ENCODE measurements around the gene ZC3H12C. TPM values are rescaled to one million over a fixed set of nuclear protein-coding genes. Genes with fewer than 3 reads are reported as not detected.
"Not testable (repeated sequence)": the region's sequence is repeated elsewhere in the genome, so short reads cannot be mapped to it uniquely, and the experiment has no call there.

ZC3H12C gene
- total and polyA plus RNA-seq, 4 donors: 3.4 to 27.1 (median 9.1) TPM

DNA sequence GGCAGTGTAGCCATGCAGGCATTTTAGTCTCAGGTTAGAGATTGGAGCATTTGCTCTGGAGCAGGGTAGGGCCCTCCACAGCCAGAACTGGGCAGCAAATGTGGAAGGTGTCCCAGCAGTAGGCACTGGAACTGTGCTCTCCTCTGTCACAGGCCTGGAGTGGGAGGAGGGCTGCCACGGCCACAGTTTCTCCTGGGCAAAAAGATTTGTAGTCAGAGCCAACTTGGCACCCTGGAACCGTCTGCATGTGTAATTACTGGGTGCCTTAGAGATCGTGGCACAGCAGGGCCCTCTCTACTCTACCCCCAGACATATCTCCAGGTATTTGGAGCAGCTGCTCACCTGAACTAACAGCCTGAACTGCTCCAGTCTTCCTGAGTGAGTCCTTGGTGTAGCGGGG is 93.7 kb downstream of the ZC3H12C start:
- Histone ChIP-seq H3K4me1 (ENCODE audit: control insufficient read depth in 5 of 5, insufficient read depth in 5 of 5, low read length in 5 of 5) (no peaks in the 10 kb centered on the region), H3K9me3 (ENCODE audit: control insufficient read depth in 4 of 4, insufficient read depth in 3 of 4, low read length in 3 of 4) (no peaks in the 10 kb centered on the region), H3K4me3 (no peak overlapping the region), H3K27ac (ENCODE audit: low read depth in 1 of 2, low read length in 1 of 2) (no peak overlapping the region), H3K9ac (ENCODE audit: insufficient read depth in 1 of 2, low read length in 2 of 2) (no peak overlapping the region), H3K27me3 (ENCODE audit: control insufficient read depth in 3 of 3, insufficient read depth in 3 of 3, low read length in 2 of 3) (no peaks in the 10 kb centered on the region), H3K36me3 (ENCODE audit: control insufficient read depth in 4 of 4, insufficient read depth in 4 of 4, low read length in 4 of 4) (no peaks in the 10 kb centered on the region)
- TF ChIP-seq, protein P1, sequence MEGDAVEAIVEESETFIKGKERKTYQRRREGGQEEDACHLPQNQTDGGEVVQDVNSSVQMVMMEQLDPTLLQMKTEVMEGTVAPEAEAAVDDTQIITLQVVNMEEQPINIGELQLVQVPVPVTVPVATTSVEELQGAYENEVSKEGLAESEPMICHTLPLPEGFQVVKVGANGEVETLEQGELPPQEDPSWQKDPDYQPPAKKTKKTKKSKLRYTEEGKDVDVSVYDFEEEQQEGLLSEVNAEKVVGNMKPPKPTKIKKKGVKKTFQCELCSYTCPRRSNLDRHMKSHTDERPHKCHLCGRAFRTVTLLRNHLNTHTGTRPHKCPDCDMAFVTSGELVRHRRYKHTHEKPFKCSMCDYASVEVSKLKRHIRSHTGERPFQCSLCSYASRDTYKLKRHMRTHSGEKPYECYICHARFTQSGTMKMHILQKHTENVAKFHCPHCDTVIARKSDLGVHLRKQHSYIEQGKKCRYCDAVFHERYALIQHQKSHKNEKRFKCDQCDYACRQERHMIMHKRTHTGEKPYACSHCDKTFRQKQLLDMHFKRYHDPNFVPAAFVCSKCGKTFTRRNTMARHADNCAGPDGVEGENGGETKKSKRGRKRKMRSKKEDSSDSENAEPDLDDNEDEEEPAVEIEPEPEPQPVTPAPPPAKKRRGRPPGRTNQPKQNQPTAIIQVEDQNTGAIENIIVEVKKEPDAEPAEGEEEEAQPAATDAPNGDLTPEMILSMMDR (IDR thresholded peaks at IDR 0.05; ENCODE audit: control extremely low read depth, extremely low read depth): no peak
- no peak for DNase-seq
- ATAC-seq (ENCODE audit: insufficient read depth, low FRiP score): no peak
- 90 to 96% methylated on average over 4 of the region's 4 CpGs for WGBS, 2 donors

DNA sequence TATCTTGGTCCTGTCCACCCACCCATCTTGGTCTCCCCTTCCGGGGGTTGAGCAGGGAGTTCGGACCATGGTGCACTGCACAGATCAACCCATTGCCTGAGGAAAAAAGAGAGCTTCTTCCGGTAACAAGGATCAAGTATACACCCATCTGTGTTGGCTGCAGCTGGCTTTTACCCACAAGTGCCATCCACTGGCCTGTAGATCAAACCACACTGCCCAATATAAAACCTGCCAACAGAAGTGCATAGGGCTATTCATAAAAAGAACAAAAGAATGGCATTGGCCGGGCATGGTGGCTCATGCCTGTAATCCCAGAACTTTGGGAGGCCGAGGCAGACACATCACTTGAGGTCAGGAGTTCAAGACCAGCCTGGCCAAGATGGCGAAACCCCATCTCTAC is 94.5 kb downstream of the ZC3H12C start:
- 98% methylated on average over 6 of the region's 6 CpGs for WGBS, 2 donors

DNA sequence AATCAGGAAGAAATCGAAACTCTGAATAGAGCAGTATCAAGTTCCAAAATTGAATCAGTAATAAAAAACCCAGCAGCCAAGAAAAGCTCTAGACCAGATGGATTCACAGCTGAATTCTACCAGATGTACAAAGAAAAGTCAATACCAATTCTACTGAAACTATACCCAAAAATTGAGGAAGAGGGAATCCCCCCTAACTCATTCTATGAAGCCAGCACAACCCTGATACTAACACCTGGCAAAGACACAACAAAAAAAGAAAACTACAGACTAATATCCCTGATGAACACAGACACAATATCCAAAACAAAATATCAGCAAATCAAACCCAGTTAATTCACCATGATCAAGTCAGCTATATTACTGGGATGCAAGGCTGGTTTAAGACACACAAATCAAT is 97.7 kb downstream of the ZC3H12C start:
- peaks cover 0 to 1% (median 0%) of the 10 kb centered on the region in 5 donors for H3K4me1 ChIP-seq (ENCODE audit: control insufficient read depth in 5 of 5, insufficient read depth in 5 of 5, low read length in 5 of 5)

More for the DNA sequence above, 94.5 kb downstream of the ZC3H12C start:
- Histone ChIP-seq H3K4me1 (ENCODE audit: control insufficient read depth in 5 of 5, insufficient read depth in 5 of 5, low read length in 5 of 5) (no peaks in the 10 kb centered on the region), H3K4me3 (no peak overlapping the region), H3K27me3 (ENCODE audit: control insufficient read depth in 3 of 3, insufficient read depth in 3 of 3, low read length in 2 of 3) (no peaks in the 10 kb centered on the region), H3K27ac (ENCODE audit: low read depth in 1 of 2, low read length in 1 of 2) (no peak overlapping the region), H3K36me3 (ENCODE audit: control insufficient read depth in 4 of 4, insufficient read depth in 4 of 4, low read length in 4 of 4) (no peaks in the 10 kb centered on the region), H3K9ac (ENCODE audit: insufficient read depth in 1 of 2, low read length in 2 of 2) (no peak overlapping the region), H3K9me3 (ENCODE audit: control insufficient read depth in 4 of 4, insufficient read depth in 3 of 4, low read length in 3 of 4) (no peaks in the 10 kb centered on the region)
- TF ChIP-seq, protein P1 (IDR thresholded peaks at IDR 0.05; ENCODE audit: control extremely low read depth, extremely low read depth): no peak
- ATAC-seq (ENCODE audit: insufficient read depth, low FRiP score): no peak
- no peak for DNase-seq

DNA sequence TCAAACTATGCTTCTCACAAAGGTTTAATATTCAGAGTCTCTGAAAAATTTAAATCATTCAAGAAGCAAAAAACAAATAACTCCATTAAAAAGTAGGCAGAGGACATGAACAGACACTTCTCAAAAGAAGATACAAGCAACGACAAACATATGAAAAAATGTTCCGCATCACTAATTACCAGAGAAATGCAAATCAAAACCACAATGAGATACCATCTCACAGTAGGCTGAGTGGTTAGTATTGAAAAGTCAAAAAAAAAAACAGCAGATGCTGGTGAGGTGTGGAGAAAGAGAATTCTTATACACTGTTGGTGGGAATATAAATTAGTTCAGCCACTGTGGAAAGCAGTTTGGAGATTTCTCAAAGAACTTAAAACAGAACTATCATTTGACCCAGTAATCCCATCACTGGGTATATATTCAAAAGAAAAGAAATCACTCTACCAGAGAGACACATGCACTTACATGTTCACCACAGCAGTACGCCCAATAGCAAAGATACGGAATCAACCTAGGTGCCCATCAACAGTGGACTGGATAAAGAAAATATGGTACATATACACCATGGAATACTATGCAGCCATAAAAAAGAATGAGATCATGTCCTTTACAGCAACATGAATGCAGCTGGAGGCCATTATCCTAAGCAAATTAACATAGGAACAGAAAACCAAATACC is 99.6 kb downstream of the ZC3H12C start:
- H3K9me3 ChIP-seq (ENCODE audit: control insufficient read depth in 4 of 4, insufficient read depth in 3 of 4, low read length in 3 of 4); H3K4me1 ChIP-seq (ENCODE audit: control insufficient read depth in 5 of 5, insufficient read depth in 5 of 5, low read length in 5 of 5); H3K27me3 ChIP-seq (ENCODE audit: control insufficient read depth in 3 of 3, insufficient read depth in 3 of 3, low read length in 2 of 3); ATAC-seq (ENCODE audit: insufficient read depth, low FRiP score); H3K36me3 ChIP-seq (ENCODE audit: control insufficient read depth in 4 of 4, insufficient read depth in 4 of 4, low read length in 4 of 4); H3K9ac ChIP-seq (ENCODE audit: insufficient read depth in 1 of 2, low read length in 2 of 2); DNase-seq; H3K4me3 ChIP-seq; H3K27ac ChIP-seq (ENCODE audit: low read depth in 1 of 2, low read length in 1 of 2): not testable (repeated sequence)
- WGBS, 2 donors: 91 to 96% methylated on average over 4 of the region's 4 CpGs

More for the DNA sequence above, 97.7 kb downstream of the ZC3H12C start:
- Histone ChIP-seq H3K27me3 (ENCODE audit: control insufficient read depth in 3 of 3, insufficient read depth in 3 of 3, low read length in 2 of 3) (no peaks in the 10 kb centered on the region), H3K9ac (ENCODE audit: insufficient read depth in 1 of 2, low read length in 2 of 2) (no peak overlapping the region), H3K36me3 (ENCODE audit: control insufficient read depth in 4 of 4, insufficient read depth in 4 of 4, low read length in 4 of 4) (no peaks in the 10 kb centered on the region), H3K4me3 (no peak overlapping the region), H3K9me3 (ENCODE audit: control insufficient read depth in 4 of 4, insufficient read depth in 3 of 4, low read length in 3 of 4) (no peaks in the 10 kb centered on the region), H3K27ac (ENCODE audit: low read depth in 1 of 2, low read length in 1 of 2) (no peak overlapping the region)
- DNase-seq (no peak), ATAC-seq (ENCODE audit: insufficient read depth, low FRiP score) (no peak)
- WGBS, 2 donors: 94 to 97% methylated on average over 1 of the region's 1 CpG
- TF ChIP-seq, protein P1 (IDR thresholded peaks at IDR 0.05; ENCODE audit: control extremely low read depth, extremely low read depth): no peak

DNA sequence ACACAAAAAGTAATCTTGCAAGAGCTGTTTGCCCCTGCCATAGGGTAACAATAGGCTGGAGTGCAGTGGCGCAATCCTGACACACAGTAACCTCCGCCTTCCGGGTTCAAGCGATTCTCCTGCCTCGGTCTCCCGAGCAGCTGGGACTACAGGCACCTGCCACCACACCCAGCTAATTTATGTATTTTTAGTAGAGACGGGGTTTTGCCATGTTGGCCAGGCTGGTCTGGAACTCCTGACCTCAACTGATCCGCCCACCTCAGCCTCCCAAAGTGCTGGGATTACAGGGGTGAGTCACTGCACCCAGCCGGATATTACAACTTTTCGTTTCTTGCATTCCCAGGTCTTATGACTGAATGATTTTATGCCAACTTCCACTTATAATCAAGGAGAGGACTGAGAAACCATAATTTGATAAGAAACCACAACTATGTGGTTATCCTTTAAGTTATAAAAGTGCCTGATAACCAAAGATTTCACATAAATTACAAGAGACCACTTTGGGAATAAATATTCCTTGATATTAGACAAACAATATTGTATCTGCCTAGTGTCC is 101.1 kb downstream of the ZC3H12C start:
- not testable (repeated sequence) for DNase-seq
- ATAC-seq (ENCODE audit: insufficient read depth, low FRiP score): peak; percentile 62

More for the DNA sequence above, 101.1 kb downstream of the ZC3H12C start:
- H3K9ac ChIP-seq (ENCODE audit: insufficient read depth in 1 of 2, low read length in 2 of 2); H3K4me1 ChIP-seq (ENCODE audit: control insufficient read depth in 5 of 5, insufficient read depth in 5 of 5, low read length in 5 of 5); H3K27me3 ChIP-seq (ENCODE audit: control insufficient read depth in 3 of 3, insufficient read depth in 3 of 3, low read length in 2 of 3); H3K9me3 ChIP-seq (ENCODE audit: control insufficient read depth in 4 of 4, insufficient read depth in 3 of 4, low read length in 3 of 4); H3K4me3 ChIP-seq; H3K36me3 ChIP-seq (ENCODE audit: control insufficient read depth in 4 of 4, insufficient read depth in 4 of 4, low read length in 4 of 4): not testable (repeated sequence)
- 59 to 65% methylated on average over 10 of the region's 10 CpGs for whole genome bisulfite sequencing, 2 donors
- H3K27ac ChIP-seq (ENCODE audit: low read depth in 1 of 2, low read length in 1 of 2): peak overlapping the region in 1 of 2 donors; percentile 40
